Stimulated activated CD4-positive, alpha-beta T cell treated with anti-CD3 and anti-CD28 coated beads, Interleukin-15, amount 100 ng/mL, for 48 hours (primary cell): ENCODE data around the gene UNC5B.

Experiments used
- DNase-seq, 2 donors: peaks; one replicate each; pipeline ENCODE4 v3.0.0-alpha.2; 2020; ENCODE audit warnings: low read depth in 2 of 2

UNC5B gene

GRCh38 chr10:71299071-71299785, 86.9 kb downstream of the UNC5B start:
- DNase-seq = no peak

GRCh38 chr10:71300555-71301370, 88.4 kb downstream of the UNC5B start:
- DNase-seq = no peak

- DNase-seq = no peak
These were observed 89.1 kb downstream of the UNC5B start for GRCh38 chr10:71301371-71301916.

- no peak for DNase-seq
These were observed 90.1 kb downstream of the UNC5B start for GRCh38 chr10:71302451-71302850.

GRCh38 chr10:71302874-71303568, 90.7 kb downstream of the UNC5B start:
- DNase-seq = no peak

- no peak for DNase-seq
These were observed 91.2 kb downstream of the UNC5B start for GRCh38 chr10:71303569-71303907.

GRCh38 chr10:71304914-71305313, 92.5 kb downstream of the UNC5B start:
- no peak for DNase-seq

- no peak for DNase-seq
These were observed 94.6 kb downstream of the UNC5B start for GRCh38 chr10:71306979-71307378.

- no peak for DNase-seq
These were observed 95.2 kb downstream of the UNC5B start for GRCh38 chr10:71307469-71308085.

GRCh38 chr10:71308244-71308643, 95.9 kb downstream of the UNC5B start:
- DNase-seq = no peak

- no peak for DNase-seq
These were observed 96.6 kb downstream of the UNC5B start for GRCh38 chr10:71308985-71309384.

- no peak for DNase-seq
These were observed 97.5 kb downstream of the UNC5B start for GRCh38 chr10:71309919-71310318.

GRCh38 chr10:71312220-71312619, 99.8 kb downstream of the UNC5B start:
- DNase-seq = no peak

- DNase-seq = no peak
These were observed 100.7 kb downstream of the UNC5B start for GRCh38 chr10:71312811-71313789.

GRCh38 chr10:71314028-71314693, 101.8 kb downstream of the UNC5B start:
- peak; percentile 24 to 32 for DNase-seq

GRCh38 chr10:71314694-71315225, 102.4 kb downstream of the UNC5B start:
- no peak for DNase-seq

GRCh38 chr10:71316056-71316785, 103.9 kb downstream of the UNC5B start:
- no peak for DNase-seq

- no peak for DNase-seq
These were observed 104.4 kb downstream of the UNC5B start for GRCh38 chr10:71316786-71317160.

GRCh38 chr10:71317739-71318138, 105.4 kb downstream of the UNC5B start:
- no peak for DNase-seq
